Liver (tissue), 9 donors: Measurements from ENCODE around the gene PDE6B. TPM values are rescaled to one million over a fixed set of nuclear protein-coding genes. Genes with fewer than 3 reads are reported as not detected.

Source experiments
- DNase-seq: peaks from one replicate; pipeline ENCODE4 v3.0.0-alpha.2; 2017; ENCODE audit warnings: low spot score
- H3K27ac ChIP-seq, 2 donors: one replicate each; pipeline ENCODE4 v1.7.0; 2013; ENCODE audit warnings: inconsistent platforms in 2 of 2, low read length in 2 of 2, control low read depth in 1 of 2, low read depth in 1 of 2, mild to moderate bottlenecking in 1 of 2
- H3K27me3 ChIP-seq, 4 donors: one replicate each; pipeline versions ENCODE4 v1.6.1 to v1.7.0; 2013; ENCODE audit warnings: low read length in 3 of 4, inconsistent platforms in 1 of 4, mild to moderate bottlenecking in 1 of 4, moderate library complexity in 1 of 4; ENCODE audit not compliant: control insufficient read depth in 4 of 4, insufficient read depth in 4 of 4
- H3K36me3 ChIP-seq, 4 donors: one replicate each; pipeline versions ENCODE4 v1.6.1 to v1.7.0; 2013; ENCODE audit warnings: low read length in 3 of 4, mild to moderate bottlenecking in 3 of 4, low read depth in 1 of 4, moderate library complexity in 1 of 4; ENCODE audit not compliant: control insufficient read depth in 4 of 4, insufficient read depth in 3 of 4
- H3K4me1 ChIP-seq, 4 donors: one replicate each; pipeline versions ENCODE4 v1.6.1 to v1.7.0; 2013; ENCODE audit warnings: low read length in 3 of 4, mild to moderate bottlenecking in 3 of 4, moderate library complexity in 1 of 4; ENCODE audit not compliant: control insufficient read depth in 4 of 4, insufficient read depth in 4 of 4
- H3K4me3 ChIP-seq, 3 donors: one replicate each; pipeline versions ENCODE4 v1.6.1 to v1.7.0; 2013; ENCODE audit warnings: low read length in 3 of 3, control low read depth in 1 of 3, low read depth in 1 of 3, mild to moderate bottlenecking in 1 of 3
- H3K9ac ChIP-seq, 2 donors: one replicate each; pipeline ENCODE4 v1.7.0; 2013; ENCODE audit warnings: low read length in 2 of 2, mild to moderate bottlenecking in 2 of 2, moderate library complexity in 2 of 2, control low read depth in 1 of 2, low read depth in 1 of 2
- H3K9me3 ChIP-seq, 4 donors: one replicate each; pipeline versions ENCODE4 v1.6.1 to v1.7.0; 2013; ENCODE audit warnings: low read length in 3 of 4; ENCODE audit not compliant: control insufficient read depth in 4 of 4
- CTCF ChIP-seq: fragments of 150-350 bp; IDR thresholded peaks from 2 replicates; pipeline ENCODE4 v1.5.1; 2017; ENCODE audit warnings: improper control_type of control experiment, low read depth, low read length; ENCODE audit not compliant: missing input control
- EGR1 ChIP-seq, 2 donors: IDR thresholded peaks; 2 replicates each; pipeline ENCODE4 v1.6.1; 2016 to 2018; ENCODE audit warnings: antibody characterized with exemption in 2 of 2, low read depth in 2 of 2
- FOXA1 ChIP-seq: IDR thresholded peaks from 2 replicates; pipeline ENCODE4 v1.6.1; 2016; ENCODE audit warnings: antibody characterized with exemption
- FOXA2 ChIP-seq: IDR thresholded peaks from 2 replicates; pipeline ENCODE4 v1.6.1; 2016; ENCODE audit warnings: antibody characterized with exemption
- GABPA ChIP-seq, 2 donors: IDR thresholded peaks in 1 of 2; conservative IDR thresholded peaks in 1 of 2; 2 replicates each; pipeline ENCODE4 v1.6.1; 2016; ENCODE audit warnings: antibody characterized with exemption in 2 of 2, mild to moderate bottlenecking in 1 of 2, moderate library complexity in 1 of 2
- HNF4A ChIP-seq, 2 donors: conservative IDR thresholded peaks; 2 replicates each; pipeline ENCODE4 v1.6.1; 2016; ENCODE audit warnings: antibody characterized with exemption in 2 of 2, mild to moderate bottlenecking in 2 of 2
- HNF4G ChIP-seq: IDR thresholded peaks from 2 replicates; pipeline ENCODE4 v1.6.1; 2016; ENCODE audit warnings: antibody characterized with exemption
- JUND ChIP-seq, 2 donors: IDR thresholded peaks; 2 replicates each; pipeline ENCODE4 v1.6.1; 2016; ENCODE audit warnings: antibody characterized with exemption in 2 of 2
- NR2F2 ChIP-seq: IDR thresholded peaks from 2 replicates; pipeline ENCODE4 v1.6.1; 2016; ENCODE audit warnings: antibody characterized with exemption
- RAD21 ChIP-seq, 2 donors: IDR thresholded peaks; 2 replicates each; pipeline ENCODE4 v1.6.1; 2016; ENCODE audit warnings: antibody characterized with exemption in 2 of 2, mild to moderate bottlenecking in 2 of 2
- REST ChIP-seq: IDR thresholded peaks from 2 replicates; pipeline ENCODE4 v1.6.1; 2016; ENCODE audit warnings: antibody characterized with exemption, mild to moderate bottlenecking
- RXRA ChIP-seq, 2 donors: IDR thresholded peaks; 2 replicates each; pipeline ENCODE4 v1.6.1; 2017 to 2018; ENCODE audit warnings: antibody characterized with exemption in 2 of 2, mild to moderate bottlenecking in 1 of 2
- SP1 ChIP-seq: IDR thresholded peaks from 2 replicates; pipeline ENCODE4 v1.6.1; 2018; ENCODE audit warnings: antibody characterized with exemption, mild to moderate bottlenecking
- TAF1 ChIP-seq: conservative IDR thresholded peaks from 2 replicates; pipeline ENCODE4 v1.6.1; 2016; ENCODE audit warnings: antibody characterized with exemption, mild to moderate bottlenecking
- YY1 ChIP-seq: IDR thresholded peaks from 2 replicates; pipeline ENCODE4 v1.6.1; 2016; ENCODE audit warnings: antibody characterized with exemption, mild to moderate bottlenecking
- WGBS: extraction: QIAGEN DNeasy Blood & Tissue Kit; methylation state at CpG from one replicate; pipeline ENCODE4 v1.1.7; 2013; 5-methylcytosine and 5-hydroxymethylcytosine counted together
- polyA plus RNA-seq, 2 donors: library from polyadenylated mRNA; stranded (reverse) in 1 of 2; unstranded in 1 of 2; fragments of 200-250 nt in 1 of 2; fragments of >200 nt in 1 of 2; fragmentation: Nextera tagmentation in 1 of 2; extraction: Ambion mirVana in 1 of 2; gene quantifications; one replicate each; pipeline versions ENCODE4 v1.2.1 to v1.2.3, GENCODE V29; 2013 to 2015
- total RNA-seq, 2 donors: library from RNA; depleted of rRNA; stranded (reverse); fragments of >200 nt; gene quantifications; one replicate each; pipeline ENCODE4 v1.2.3, GENCODE V29; 2014
- TF ChIP-seq, protein P1 (sequence below): IDR thresholded peaks from 2 replicates; pipeline ENCODE4 v1.6.1; 2016; ENCODE audit warnings: antibody characterized with exemption
- TF ChIP-seq, protein P2 (sequence below): IDR thresholded peaks from 2 replicates; pipeline ENCODE4 v1.6.1; 2016; ENCODE audit warnings: antibody characterized with exemption
- TF ChIP-seq, protein P3 (sequence below): IDR thresholded peaks from 2 replicates; pipeline ENCODE4 v1.6.1; 2016; ENCODE audit warnings: antibody characterized with exemption
- donor health status: healthy.
- donor health status: healthy.
- donor health status: healthy.
- donor health status: healthy.
- donor health status: healthy.

PDE6B gene
- total and polyA plus RNA-seq, 4 donors, result 0.28 to 7.3 (median 0.49) TPM

DNA sequence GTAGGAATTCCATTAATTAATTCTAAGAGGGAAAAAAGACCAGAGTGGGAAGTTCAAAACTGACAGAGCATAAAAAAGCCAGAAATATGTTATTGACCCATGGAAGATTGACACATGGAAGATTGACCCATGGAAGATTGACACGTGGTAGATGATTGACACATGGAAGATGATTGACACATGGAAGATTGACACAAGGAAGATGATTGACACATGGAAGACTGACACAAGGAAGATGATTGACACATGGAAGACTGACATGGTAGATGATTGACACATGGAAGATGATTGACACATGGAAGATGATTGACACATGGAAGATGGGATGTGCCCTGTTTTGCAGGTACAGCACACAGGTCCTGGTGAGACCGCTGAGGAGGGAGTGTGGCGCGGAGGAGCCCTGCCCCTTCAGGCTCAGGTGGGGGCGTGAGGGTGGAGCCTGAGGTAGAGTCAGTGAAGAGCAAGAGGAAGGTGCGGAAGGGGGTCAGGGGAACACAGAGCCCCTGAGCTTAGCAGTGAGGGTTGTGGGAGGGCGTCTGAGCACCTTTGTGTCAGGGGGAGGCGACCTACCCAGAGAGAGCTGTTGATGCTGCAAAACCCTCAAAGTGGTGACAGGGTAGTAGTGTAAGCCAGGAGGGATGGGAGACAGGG, 15.8 kb upstream of the PDE6B start:
- Histone ChIP-seq H3K4me1 (no peaks in the 10 kb centered on the region), H3K36me3 (no peaks in the 10 kb centered on the region), H3K27me3 (peaks cover 0 to 6% (median 0%) of the 10 kb centered on the region in 4 donors), H3K27ac (no peak overlapping the region), H3K9me3 (no peaks in the 10 kb centered on the region), H3K4me3 (no peak overlapping the region), H3K9ac (no peak overlapping the region)
- 72% methylated on average over 8 of the region's 8 CpGs for WGBS
- DNase-seq, result no peak
- no peak for TF ChIP-seq GABPA (IDR thresholded peaks at IDR 0.05 in 1 of 2, conservative IDR thresholded peaks at IDR 0.05 in 1 of 2)
- no peak for TF ChIP-seq RXRA (IDR thresholded peaks at IDR 0.05)
- no peak for TF ChIP-seq HNF4G
- no peak for TF ChIP-seq YY1
- TF ChIP-seq EGR1 (IDR thresholded peaks at IDR 0.05; ENCODE audit: low read depth in 2 of 2), result no peak
- no peak for TF ChIP-seq SP1
- TF ChIP-seq NR2F2, result no peak
- TF ChIP-seq, protein P1, sequence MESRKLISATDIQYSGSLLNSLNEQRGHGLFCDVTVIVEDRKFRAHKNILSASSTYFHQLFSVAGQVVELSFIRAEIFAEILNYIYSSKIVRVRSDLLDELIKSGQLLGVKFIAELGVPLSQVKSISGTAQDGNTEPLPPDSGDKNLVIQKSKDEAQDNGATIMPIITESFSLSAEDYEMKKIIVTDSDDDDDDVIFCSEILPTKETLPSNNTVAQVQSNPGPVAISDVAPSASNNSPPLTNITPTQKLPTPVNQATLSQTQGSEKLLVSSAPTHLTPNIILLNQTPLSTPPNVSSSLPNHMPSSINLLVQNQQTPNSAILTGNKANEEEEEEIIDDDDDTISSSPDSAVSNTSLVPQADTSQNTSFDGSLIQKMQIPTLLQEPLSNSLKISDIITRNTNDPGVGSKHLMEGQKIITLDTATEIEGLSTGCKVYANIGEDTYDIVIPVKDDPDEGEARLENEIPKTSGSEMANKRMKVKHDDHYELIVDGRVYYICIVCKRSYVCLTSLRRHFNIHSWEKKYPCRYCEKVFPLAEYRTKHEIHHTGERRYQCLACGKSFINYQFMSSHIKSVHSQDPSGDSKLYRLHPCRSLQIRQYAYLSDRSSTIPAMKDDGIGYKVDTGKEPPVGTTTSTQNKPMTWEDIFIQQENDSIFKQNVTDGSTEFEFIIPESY, result no peak
- TF ChIP-seq FOXA1, result no peak
- no peak for TF ChIP-seq REST
- no peak for TF ChIP-seq FOXA2
- TF ChIP-seq, protein P2, sequence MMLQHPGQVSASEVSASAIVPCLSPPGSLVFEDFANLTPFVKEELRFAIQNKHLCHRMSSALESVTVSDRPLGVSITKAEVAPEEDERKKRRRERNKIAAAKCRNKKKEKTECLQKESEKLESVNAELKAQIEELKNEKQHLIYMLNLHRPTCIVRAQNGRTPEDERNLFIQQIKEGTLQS, result no peak
- TF ChIP-seq HNF4A (conservative IDR thresholded peaks at IDR 0.05), result no peak
- TF ChIP-seq RAD21 (IDR thresholded peaks at IDR 0.05), result no peak
- TF ChIP-seq, protein P3, sequence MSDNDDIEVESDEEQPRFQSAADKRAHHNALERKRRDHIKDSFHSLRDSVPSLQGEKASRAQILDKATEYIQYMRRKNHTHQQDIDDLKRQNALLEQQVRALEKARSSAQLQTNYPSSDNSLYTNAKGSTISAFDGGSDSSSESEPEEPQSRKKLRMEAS, result no peak
- no peak for TF ChIP-seq JUND (IDR thresholded peaks at IDR 0.05)
- no peak for TF ChIP-seq CTCF
- no peak for TF ChIP-seq TAF1
